ENCODE measurements around the gene AKNA.

The AKNA gene

DNA sequence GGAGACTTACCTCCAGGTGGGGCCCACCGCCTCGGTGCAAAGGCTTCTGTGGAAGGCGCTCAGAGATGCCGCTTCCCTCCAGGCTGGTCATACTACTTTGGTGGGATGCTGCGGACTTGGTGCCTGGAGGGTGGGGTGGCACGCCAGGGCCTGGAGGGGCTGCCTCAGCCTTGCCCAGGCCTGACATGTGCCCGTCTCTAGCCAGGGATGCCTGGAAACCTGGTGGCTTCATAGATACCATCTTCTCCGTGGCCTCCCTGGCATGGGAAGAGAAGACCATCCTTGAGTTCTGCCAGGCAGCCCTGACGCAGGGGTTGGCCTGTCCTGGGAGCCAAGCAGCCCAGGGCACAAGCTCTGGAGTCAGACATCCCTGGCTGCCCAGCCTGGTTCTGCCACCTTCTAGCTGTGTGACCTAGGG is 29.9 kb downstream of the AKNA start:
- no peaks in the 10 kb centered on the region for H3K4me1 ChIP-seq
- H3K9me3 ChIP-seq, result no peaks in the 10 kb centered on the region
- no peaks in the 10 kb centered on the region for H3K27me3 ChIP-seq
- H3K36me3 ChIP-seq, result no peaks in the 10 kb centered on the region
- TF ChIP-seq, protein P1, sequence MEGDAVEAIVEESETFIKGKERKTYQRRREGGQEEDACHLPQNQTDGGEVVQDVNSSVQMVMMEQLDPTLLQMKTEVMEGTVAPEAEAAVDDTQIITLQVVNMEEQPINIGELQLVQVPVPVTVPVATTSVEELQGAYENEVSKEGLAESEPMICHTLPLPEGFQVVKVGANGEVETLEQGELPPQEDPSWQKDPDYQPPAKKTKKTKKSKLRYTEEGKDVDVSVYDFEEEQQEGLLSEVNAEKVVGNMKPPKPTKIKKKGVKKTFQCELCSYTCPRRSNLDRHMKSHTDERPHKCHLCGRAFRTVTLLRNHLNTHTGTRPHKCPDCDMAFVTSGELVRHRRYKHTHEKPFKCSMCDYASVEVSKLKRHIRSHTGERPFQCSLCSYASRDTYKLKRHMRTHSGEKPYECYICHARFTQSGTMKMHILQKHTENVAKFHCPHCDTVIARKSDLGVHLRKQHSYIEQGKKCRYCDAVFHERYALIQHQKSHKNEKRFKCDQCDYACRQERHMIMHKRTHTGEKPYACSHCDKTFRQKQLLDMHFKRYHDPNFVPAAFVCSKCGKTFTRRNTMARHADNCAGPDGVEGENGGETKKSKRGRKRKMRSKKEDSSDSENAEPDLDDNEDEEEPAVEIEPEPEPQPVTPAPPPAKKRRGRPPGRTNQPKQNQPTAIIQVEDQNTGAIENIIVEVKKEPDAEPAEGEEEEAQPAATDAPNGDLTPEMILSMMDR (IDR thresholded peaks at IDR 0.05; ENCODE audit: low read depth, low read length), result no peak
- no peak overlapping the region for H3K4me3 ChIP-seq (ENCODE audit: low read depth, low read length)
- DNase-seq, result no peak

DNA sequence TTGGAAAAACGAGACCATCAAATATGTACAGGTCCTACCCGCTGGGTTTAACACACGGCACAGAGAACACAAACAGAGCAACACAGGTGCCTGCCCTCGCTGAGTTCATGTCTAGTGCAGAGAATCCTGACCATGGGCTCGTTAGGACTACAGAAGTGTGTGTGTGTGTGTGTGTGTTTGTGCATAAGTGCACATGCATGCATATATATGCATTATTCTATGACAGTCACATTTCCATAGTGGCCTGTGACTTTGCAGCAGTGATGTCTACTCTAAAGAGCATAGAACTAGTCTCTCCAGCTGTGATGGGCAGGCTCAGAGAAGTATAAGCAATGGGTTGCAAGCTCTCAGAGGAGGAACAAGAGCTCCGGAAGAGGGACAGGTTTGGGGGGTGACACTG is 30.4 kb downstream of the AKNA start:
- Histone ChIP-seq H3K4me3 (ENCODE audit: low read depth, low read length) (no peak overlapping the region), H3K27me3 (no peaks in the 10 kb centered on the region), H3K4me1 (no peaks in the 10 kb centered on the region), H3K9me3 (no peaks in the 10 kb centered on the region), H3K36me3 (no peaks in the 10 kb centered on the region)
- DNase-seq, result no peak
- TF ChIP-seq, protein P1 (IDR thresholded peaks at IDR 0.05; ENCODE audit: low read depth, low read length), result no peak

DNA sequence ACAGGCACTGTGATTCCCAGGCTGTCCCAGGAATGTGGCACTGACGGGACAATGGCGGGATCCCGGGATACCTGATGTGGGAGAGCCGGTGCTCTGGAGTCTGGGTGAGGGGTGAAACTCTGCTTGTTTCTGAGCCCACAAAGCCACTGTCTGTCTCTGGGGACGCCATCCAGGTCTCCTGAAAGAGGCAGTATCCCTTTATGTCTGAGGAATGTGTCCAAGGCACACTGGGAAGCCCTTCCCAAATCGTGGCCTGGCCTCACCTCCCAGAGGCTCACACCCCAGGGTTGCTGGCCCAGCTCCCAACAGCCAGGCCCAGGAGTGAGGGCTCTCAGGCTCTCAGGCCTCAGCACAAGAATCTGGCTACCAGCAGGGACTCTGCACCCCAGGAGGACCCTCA is 31.0 kb downstream of the AKNA start:
- Histone ChIP-seq H3K4me3 (ENCODE audit: low read depth, low read length) (no peak overlapping the region), H3K27me3 (no peaks in the 10 kb centered on the region), H3K4me1 (no peaks in the 10 kb centered on the region), H3K9me3 (no peaks in the 10 kb centered on the region), H3K36me3 (no peaks in the 10 kb centered on the region)
- no peak for DNase-seq
- TF ChIP-seq, protein P1 (IDR thresholded peaks at IDR 0.05; ENCODE audit: low read depth, low read length), result no peak

DNA sequence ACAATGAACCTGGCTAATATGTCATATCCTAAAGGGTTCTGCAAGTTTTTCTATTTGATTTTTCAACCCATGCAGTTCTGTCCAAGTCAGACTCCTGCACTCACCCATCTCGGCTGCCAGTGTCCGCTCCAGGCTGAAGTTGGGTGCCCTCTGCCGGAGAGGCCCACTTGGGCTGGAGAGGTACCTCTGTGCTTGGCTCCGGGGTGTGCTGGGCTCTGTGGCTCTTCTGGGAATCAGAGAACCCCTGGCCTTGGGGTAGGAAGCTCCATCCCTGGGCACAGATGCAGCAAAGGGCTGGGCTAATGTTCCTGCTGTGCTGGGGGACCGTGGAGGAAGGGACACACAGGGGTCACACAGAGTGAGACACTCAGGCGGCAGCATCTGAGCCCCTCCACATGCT is 32.0 kb downstream of the AKNA start:
- Histone ChIP-seq H3K9me3 (no peaks in the 10 kb centered on the region), H3K27me3 (no peaks in the 10 kb centered on the region), H3K36me3 (no peaks in the 10 kb centered on the region), H3K4me1 (no peaks in the 10 kb centered on the region), H3K4me3 (ENCODE audit: low read depth, low read length) (no peak overlapping the region)
- TF ChIP-seq, protein P1 (IDR thresholded peaks at IDR 0.05; ENCODE audit: low read depth, low read length), result no peak
- no peak for DNase-seq

DNA sequence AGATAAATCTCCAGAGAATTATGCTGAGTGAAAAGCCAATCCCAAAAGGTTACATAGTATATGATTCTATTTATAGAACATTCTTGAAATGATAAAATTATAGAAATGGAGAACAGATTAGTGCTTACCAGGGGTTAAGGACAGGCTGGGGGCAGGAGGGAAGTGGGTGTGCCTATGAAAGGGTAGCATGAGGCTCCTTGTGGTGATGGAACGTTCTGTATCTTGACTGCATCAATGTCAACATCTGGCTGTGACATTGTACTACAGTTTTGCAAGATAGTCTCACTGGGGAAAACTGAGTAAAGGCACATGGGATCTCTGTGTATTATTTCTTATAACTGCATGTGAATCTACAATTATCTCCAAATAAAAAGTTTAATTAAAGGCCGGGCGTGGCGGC is 35.9 kb downstream of the AKNA start:
- Histone ChIP-seq H3K36me3 (no peaks in the 10 kb centered on the region), H3K4me1 (peaks cover 11% of the 10 kb centered on the region), H3K27me3 (no peaks in the 10 kb centered on the region), H3K4me3 (ENCODE audit: low read depth, low read length) (no peak overlapping the region), H3K9me3 (no peaks in the 10 kb centered on the region)
- TF ChIP-seq, protein P1 (IDR thresholded peaks at IDR 0.05; ENCODE audit: low read depth, low read length), result no peak
- DNase-seq, result no peak

DNA sequence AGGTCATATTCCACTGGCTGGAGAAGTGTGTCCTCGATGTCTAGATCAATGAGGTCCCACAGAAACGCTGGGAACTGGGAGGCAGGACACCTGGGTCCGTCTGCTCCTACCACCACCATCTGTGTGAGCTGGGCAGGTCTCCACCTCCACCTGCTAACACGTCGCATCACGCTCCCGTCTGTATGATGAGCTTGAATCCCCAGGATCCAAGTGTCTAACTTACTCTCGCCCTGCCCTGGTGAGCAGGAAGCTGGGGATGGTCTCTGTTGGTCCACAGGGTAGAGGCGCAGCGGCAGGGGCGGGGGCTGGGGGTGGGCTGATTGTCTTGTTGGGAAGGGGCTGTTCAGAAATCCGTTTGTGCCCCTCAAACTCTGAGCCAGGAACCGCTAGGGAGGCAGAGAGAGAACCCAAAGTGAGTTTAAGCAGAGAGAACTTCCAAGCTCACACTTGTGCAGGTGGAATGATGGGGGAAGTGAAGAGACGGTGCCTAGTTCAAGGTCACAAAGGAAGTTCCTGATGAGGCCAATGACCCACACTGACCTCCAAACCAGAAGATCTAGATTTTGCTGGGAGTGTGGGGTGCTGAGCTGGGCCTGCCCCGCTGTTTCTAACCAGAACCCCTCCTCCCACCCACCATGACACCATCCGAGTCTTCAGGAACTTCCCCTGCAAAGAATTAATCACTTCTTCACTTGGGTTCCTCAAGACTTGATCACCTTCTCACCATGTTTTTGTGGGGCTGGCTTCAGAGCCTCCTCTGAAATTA is 37.0 kb downstream of the AKNA start:
- Histone ChIP-seq H3K4me1 (peaks cover 11% of the 10 kb centered on the region), H3K36me3 (no peaks in the 10 kb centered on the region), H3K27me3 (no peaks in the 10 kb centered on the region), H3K4me3 (ENCODE audit: low read depth, low read length) (no peak overlapping the region), H3K9me3 (no peaks in the 10 kb centered on the region)
- no peak for DNase-seq
- TF ChIP-seq, protein P1 (IDR thresholded peaks at IDR 0.05; ENCODE audit: low read depth, low read length), result no peak

Measured in BE2C (cell line).